Bone marrow (tissue), 2 donors: ENCODE results near the gene TBX19.
A peak's percentile ranks its signal among the peaks of the same experiment; 100 is the strongest.
"Not testable (repeated sequence)": the region's sequence is repeated elsewhere in the genome, so short reads cannot be mapped to it uniquely, and the experiment has no call there.

Experiments used
- DNase-seq, 2 donors: peaks; one replicate each; lab custom pipeline; 2025; lab: John Stamatoyannopoulos, UW

TBX19 gene

DNA sequence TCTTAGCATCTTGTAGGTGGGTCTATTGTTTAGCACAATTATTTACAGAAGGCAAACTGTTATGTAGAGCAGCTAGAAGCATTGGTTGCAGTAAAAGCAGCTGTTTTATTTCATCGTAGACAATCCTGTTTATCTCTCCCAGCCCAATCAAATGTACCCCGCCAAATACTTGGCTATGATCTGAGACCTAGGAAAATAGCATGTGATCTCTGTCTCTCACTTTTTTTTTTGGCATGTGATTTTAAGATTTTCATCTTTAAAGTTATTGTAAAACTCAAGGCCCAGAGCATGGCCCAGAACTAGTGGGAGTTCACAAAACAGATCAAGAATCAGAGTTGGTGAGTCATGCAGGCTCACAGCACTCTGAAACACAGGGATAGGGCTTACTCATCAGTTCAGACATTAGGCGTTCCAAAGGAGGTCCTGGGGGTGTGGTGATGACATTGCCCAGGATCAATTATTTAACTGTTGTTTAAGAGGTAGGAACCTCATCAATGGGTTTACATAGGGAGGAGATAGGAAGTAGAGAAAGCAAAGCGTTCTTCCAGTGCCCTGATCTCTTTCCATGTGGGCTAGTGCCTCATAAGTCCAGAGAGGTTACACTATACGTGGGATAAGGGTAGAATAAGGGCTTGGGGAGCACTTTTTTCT lies 40.2 kb downstream of the TBX19 start:
- no peak for DNase-seq

DNA sequence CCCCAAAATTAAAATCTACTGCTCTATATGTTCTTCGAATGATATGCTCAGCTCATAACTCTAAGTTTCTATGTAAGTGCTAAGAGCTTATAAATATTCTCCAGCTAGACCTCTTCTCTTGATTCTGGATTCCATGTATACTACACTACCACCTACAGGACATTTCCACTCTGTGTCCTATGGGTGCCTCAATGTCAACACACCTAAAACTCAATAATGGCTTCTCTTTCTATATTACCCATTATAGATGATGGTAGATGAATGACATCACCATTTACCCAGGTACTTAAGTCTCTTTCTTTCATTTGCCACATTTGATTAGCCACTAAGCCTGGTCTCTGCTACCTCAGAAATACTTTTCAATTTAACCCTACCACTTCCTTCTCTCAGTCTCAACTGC lies 41.3 kb downstream of the TBX19 start:
- DNase-seq: peak in 1 of 2 donors; percentile 7

DNA sequence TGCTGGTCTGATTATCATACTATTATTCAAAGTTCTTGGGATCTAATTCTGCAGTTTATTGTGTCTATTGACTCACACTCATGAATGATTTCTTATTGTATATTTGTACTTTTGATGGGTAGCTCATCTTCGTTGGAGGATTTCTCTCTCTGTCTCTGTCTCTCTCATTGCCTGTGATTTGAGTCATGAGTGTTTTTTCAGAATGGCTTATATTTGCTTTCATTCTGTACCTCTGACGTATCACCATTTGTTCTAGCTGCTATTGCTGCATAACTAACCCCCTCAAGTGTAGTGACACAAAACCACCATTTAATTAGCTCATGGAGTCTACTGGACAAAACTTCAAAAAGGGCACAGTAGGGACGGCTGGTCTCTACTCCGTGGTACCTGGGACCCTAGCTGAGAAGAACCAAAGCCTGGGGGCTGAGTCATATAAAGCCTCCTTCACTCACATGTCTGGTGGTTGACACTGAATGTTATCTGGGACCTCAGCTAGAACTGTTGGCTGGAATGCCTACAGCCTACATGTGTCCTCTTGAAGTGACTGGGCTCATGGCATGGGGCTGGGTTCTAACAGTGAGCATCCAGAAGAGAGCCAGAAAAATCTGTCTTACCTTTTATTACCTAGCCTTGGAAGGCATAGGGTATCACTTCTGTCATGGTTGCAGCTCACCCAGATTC lies 44.2 kb downstream of the TBX19 start:
- no peak for DNase-seq

DNA sequence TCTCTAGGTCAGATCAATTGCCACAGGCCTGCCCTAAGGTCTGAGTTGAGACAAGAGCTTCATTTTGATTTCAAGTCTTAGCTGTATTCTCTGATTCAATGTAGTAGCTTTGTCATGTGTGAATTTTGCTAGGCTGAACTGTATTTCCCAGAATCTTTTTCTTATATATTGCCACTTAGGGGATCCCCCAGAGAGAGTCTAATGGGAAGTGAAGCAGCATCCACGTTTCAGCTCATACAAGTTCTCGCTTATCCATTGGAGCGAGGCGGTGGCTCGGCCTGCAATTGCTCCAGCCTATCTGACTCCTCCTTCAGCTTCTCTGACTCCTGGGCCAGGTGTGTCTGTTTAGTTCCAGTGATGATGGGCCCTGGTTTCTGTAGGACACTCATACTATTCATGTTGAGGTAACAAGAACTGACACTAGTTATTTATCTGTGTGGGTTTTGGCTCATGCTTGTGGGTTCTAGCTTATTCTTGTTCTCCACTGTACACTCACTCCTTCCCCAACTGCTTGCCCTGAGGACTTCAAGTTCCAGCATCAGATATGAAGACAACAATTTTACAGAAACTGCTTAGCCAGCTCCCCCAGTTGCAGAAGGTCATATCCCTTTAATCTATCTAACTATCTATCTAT lies 48.2 kb downstream of the TBX19 start:
- DNase-seq: no peak

DNA sequence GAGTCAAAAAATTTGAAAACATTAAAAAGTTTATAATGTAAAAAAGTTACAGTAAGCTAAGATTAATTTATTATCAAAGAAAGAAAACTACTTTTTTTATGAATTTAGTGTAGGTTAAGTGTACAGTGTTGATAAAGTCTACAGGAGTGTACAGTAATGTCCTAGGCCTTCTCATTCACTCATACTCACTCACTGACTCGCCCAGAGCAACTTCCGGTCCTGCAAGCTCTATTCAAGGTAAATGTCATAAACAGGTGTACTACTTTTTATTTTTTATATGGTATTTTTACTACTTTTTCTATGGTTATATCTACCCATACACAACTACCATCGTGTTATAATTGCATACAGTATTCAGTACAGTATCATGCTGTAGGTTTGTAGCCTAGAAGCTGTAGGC lies 49.6 kb downstream of the TBX19 start:
- no peak for DNase-seq

DNA sequence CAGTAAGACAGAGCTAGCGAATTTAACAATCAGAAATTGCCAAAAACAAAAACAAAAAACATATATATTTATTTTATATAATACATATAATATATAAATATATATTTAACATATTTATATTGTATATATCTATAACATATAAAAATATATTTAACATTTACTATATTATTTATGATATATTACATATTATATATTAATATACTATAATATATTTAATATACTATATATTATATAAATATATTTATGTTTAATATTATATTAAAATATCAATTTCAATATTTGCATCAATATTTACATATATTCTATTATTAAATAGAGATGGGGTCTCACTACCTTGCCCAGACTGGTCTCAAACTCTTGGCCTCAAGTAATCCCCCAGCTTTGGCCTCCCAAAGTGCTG lies 50.9 kb downstream of the TBX19 start:
- no peak for DNase-seq

DNA sequence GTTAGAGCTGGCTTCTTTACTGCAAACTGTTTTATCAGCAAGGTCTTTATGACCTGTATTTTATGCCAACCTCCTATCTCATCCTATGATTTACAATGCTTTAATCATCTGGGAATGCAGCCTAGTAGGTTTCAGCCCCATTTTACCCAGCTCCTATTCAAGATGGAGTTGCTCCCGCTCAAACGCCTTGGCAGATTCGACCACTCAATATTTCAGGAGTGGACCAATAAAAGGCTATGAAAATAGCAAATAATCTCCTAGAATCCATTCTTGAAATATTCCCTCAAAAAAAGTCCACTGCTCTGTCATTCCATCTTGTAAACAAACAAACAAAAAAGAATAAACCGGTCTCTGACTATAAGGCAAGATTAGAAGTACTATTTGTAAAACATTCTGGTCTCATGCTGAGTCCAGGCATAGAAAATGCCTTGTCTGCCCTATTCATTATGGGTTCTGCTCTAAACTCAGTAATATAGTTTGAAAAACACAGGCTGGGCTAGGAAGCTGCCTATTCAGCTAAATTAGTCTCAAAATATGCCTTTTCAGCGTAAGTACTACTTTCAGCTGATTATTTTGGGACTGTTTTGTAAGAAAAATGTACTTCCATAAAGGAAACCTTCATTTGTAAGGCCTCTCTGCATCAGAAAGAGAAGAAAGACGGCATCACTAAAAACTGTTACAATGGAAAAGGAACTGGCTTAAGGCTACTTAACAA lies 53.0 kb downstream of the TBX19 start:
- DNase-seq: no peak

DNA sequence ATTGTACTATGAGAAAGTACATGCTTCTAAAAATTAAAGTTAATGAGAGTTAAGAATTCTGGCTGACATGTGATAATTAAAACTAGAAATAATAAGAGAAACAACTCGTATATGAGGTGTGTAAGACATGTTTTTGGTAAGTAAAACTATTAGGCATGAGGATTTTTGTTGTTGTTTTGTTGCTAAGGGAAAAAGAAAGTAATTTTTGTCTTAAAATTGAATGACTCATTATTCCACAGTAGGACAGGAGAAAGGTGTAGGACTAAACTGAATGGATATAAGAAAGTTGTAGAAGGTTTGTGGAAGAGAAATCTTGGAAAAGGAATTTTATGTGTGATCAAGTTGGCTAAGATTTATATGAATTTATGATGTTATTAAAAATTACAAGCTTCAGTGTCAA lies 54.8 kb downstream of the TBX19 start:
- peak in 1 of 2 donors; percentile 26 for DNase-seq

DNA sequence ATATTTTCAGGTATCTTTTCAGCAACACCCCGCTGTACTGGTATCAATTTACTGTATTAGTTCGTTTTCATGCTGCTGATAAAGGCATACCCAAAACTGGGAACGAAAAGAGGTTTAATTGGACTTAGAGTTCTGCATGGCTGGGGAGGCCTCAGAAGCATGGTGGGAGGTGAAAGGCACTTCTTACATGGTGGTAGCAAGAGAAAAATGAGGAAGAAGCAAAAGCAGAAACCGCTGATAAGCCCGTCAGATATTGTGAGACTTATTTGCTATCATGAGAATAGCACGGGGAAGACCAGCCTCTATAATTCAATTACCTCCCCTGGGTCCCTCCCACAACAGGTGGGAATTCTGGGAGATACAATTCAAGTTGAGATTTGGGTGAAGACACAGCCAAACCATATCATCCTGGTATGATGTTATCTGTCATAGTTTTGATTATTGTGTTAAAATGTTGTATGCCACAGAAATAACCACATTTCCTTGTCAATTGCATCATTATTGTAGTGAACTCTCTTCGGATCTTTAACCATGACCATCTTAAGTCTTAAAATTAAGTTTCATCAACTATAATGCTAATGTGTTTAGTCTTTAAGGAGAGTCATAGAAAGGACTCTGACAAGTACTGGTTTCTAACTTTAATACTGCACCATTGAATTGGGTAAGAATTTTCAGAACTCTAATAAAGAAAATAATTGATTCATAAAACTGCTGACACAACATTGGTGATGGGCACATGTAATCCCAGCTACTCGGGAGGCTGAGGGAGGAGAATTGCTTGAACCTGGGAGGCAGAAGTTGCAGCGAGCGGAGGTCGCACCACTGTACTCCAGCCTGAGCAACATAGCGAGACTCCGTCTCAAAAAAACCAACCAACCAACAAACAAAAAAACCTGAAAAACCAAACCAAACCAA lies 58.2 kb downstream of the TBX19 start:
- DNase-seq: no peak

DNA sequence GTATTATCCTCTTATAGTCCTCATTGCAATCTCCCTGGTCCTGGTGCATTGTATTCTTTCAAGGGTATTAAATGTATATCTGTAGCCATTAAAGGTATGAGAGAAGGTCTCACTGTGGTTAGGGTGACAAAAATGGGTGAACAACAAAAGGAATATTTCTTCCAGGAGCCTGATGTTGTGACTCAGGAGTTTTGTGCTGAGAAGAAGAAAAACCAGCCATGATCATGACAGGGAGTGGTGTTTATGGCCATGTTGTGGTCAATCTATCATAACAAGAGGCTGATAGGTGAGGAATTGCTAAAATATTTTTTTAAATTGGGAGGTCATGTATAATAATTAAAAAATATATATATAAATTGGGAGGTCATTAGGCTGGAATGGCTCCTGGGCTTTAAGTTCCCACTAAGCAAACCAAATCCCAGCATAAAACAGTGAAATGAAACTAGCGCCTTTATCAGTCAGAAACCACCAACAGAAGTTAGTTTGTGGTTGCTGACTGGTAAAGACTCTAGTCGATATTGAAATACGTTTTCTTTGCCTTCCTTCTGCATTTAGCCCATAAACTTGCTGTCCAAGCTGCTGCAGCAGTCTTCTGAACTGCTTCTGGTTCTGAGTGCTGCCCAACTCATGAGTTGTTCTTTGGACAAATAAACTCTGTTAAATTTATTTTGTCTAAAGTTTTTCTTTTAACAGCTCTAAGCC lies 60.3 kb downstream of the TBX19 start:
- no peak for DNase-seq

DNA sequence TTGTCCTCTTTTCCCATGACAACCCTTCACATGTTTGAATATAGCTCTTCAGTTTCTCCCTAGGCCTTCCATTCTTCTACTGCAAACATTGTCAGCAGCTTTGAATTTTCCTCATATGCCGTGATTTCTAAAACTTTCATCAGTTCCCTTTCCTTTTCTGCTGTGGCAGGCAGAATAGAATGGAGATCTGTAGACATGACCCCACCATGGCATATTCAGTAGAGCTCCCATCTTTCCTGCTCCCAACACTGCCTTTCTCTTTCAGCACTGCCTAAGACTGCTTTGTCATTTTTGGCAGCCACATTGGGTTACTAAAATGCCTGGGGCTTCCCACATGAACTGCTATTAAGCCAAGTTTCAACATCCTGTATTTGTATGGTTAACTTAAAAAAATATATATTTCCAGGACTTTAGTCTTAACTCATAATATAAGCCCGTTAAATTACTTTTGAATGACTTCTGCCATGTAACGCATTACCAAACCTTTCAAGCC lies 60.9 kb downstream of the TBX19 start:
- no peak for DNase-seq

DNA sequence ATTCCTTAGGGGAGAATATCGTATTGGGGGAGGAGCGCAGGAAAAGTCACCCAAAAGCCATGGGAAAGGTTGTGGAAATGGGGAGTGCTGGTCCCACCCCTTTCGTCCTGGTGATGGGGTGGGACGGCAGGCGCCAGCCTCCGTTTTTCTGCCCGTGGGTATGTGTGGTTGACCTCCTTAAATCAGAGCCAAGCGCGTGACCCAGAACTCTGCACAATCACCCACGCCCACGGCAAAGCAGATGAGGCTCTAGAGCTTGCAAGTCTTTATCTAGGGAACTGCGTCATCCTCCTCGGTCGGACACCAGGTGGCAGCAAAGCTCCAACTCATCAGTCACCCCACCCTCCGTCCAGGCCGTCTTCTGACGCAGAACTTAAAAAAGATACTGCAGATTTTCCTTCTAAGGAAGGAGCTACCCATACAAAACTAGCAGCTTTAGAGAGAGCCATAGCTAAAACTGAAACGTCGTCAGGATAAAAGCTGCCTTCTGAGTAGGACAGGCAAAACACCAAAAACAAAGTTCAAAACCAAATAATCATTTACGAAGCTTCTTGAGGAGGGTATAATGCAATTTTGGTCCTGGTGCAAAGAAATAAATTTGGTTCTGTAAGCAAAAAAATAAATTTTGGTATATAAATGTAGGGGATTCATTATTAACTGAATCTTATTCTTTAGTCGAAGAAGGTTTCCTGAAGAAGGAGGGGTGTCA lies 62.0 kb downstream of the TBX19 start:
- DNase-seq: peak; percentile 44 to 88

DNA sequence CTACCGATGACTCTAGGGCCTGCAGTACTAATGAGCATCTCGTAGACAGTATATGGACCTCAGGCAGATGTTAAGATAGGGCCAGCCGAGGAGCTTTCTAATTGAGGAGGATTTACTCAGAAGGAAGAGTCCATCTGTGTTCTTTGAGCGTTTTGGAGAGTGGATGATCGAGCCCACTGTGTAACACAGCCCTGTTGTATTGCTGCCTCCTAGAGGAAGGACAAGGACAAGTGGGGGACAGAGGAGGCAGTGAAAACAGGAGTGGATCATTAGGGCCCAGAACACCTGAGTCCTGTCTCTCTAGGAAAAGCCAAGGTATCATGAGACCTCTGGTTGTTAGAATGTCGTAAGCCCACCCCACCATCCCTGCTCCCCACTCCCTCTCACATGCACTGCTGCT lies 62.9 kb downstream of the TBX19 start:
- no peak for DNase-seq

DNA sequence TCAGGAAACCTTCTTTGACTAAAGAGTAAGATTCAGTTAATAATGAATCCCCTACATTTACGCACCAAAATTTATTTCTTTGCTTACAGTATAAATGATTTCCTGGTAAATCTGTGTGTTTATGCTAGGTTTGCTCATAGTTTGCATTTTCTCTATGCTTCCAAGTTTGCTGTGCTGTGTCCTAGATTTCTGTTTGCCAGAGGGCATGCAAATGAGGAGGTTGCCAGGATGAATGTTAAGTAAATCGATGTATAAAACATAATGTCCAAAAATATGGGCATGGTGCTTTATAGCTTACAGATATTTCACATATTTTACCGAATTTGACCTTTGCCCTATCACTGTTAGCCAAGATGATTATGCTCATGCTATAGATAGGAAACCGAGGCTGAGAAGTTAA lies 63.8 kb downstream of the TBX19 start:
- DNase-seq: no peak

DNA sequence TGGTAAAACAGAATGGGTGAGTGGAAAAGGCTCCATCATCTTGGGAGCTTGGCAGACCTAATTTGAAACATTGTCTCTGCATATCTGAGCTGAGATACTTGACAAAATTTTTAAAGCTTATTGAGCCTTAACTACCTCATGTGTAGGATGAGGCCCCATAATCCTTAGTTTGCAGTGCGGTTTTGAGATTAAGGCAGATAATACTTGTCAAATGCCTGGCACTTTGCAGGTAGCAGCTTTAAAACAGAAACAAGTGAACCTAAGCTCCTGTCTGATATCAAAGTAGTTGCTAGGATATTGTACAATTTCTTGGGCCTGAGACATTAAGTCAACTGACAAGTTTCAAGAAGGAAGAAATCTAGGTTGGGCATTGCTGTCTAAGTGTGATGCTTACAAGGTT lies 65.3 kb downstream of the TBX19 start:
- DNase-seq: no peak

DNA sequence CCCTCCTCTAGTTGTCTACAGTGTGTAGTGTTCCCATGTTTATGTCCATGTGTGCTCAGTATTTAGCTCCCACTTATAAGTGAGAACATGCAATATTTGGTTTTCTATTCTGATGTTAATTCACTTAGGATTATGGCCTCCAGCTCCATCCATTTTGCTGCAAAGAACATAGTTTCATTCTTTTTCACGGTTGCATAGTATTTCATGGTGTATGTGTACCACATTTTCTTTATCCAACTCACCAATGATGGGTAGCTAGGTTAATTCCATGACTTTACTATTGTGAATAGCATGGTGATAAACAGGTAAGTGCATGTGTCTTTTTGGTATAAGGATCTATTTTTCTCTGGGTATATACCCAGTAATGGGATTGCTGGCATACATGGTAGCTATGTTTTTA lies 67.0 kb downstream of the TBX19 start:
- DNase-seq: no peak

DNA sequence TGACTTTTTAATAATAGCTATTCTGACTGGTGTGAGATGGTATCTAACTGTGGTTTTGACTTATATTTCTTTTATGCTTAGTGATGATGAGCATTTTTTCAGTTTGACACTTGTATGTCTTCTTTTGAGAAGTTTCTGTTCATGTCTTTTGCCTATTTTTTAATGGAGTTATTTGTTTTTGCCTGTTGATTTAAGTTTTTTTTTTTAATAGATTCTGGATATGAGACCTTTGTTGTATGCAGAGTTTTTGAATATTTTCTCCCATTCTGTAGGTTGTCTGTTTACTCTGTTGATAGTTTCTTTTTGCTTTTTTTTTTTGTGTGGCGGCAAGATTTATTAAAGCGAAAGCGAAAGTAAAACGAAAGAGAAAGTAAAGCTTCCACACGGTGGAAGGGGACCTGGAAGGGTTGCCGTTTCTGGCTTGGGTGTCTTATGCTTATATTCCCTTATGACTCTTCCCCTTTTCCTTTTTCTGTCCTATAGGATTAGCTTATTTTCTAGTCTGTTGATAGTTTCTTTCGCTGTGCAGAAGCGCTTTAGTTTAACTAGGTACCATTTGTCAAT lies 67.6 kb downstream of the TBX19 start:
- no peak for DNase-seq

DNA sequence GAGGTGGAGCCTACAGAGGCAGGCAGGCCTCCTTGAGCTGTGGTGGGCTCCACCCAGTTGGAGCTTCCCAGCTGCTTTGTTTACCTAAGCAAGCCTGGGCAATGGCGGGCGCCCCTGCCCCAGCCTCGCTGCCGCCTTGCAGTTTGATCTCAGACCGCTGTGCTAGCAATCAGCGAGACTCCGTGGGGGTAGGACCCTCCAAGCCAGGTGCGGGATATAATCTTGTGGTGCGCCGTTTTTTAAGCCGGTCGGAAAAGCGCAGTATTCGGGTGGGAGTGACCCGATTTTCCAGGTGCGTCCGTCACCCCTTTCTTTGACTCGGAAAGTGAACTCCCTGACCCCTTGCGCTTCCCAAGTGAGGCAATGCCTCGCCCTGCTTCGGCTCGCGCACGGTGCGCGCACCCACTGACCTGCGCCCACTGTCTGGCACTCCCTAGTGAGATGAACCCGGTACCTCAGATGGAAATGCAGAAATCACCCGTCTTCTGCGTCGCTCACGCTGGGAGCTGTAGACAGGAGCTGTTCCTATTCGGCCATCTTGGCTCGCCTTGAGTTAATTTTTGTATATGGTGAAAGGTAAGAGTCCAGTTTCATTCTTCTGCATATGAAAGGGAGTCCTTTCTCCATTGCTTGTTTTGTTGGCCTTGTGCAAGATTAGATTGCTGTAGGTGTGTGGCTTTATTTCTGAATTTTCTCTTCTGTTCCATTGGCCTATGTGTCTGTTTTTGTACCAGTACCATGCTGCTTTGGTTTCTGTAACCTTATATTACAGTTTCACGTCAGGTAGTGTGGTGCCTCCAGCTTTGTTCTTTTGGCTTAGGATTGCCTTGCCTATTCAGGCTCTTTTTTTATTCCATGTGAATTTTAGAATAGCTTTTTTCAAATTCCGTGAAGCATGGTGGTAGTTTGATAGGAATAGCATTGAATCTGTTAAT lies 73.9 kb downstream of the TBX19 start:
- not testable (repeated sequence) for DNase-seq
